Stimulated activated CD4-positive, alpha-beta T cell treated with anti-CD3 and anti-CD28 coated beads, Interleukin-1b, Interleukin-23, amount 100 ng/mL, for 24 hours (primary cell): ENCODE results near the gene WIPF1.

ENCODE experiments used
- DNase-seq, 4 experiments: peaks; one replicate each; pipeline ENCODE4 v3.0.0-alpha.2; 2020; ENCODE audit warnings: low read depth in 4 of 4, low spot score in 1 of 4

The WIPF1 gene

DNA sequence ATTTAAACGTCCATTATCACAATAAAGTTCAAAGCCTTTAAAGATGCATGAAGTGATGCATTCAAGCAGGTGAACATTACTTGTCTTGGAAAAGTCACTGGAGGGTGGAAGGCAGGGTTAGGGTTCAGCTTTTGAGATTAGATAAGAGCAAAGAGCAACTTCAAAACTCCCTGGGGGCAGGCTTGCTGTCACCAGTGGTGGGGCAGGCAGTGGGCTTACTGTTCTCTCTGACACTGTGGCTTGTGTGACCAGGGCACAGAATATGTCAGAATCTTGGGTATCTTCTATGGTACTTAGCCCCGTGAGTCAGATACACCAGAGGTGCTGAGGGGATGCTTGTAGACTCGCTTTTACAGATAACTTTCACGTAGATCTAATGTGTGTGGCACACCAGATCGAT, 52.8 kb downstream of the WIPF1 start:
- DNase-seq = no peak

DNA sequence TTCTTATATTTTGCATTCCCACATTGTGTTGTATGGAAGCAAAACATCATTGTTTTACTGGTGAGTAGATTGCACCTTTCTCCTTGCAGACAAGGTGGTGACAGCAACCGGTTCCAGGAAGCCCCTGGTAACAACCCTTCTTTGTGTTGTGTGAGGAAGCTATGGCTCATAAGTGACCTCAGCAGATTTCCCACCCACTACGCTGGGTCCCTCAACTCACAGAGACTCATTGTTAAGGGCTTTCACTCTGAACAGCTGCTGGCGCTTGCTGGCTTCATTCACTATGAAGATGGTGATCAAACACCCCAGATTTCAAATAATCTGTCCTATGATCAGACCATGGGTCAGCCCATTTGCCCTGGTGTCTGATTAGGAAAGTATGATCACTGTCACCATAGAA, 53.4 kb downstream of the WIPF1 start:
- DNase-seq = no peak

DNA sequence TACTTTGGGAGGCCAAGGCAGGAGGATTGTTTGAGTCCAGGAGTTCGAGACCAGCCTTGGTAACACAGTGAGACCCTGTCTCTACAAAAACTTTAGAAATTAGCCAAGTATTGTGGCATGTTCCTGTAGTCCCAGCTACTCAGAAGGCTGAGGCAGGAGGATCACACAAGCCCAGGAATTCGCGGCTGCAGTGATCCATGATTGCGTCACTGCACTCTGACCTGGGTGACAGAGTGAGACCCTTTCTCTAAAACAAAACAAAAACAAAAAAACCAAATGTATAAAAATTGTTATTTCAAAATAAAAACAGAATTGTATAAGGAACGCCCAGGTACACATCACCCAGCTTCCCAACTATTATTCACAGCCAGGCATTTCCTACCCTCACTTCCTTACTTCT, 56.7 kb downstream of the WIPF1 start:
- DNase-seq = no peak

DNA sequence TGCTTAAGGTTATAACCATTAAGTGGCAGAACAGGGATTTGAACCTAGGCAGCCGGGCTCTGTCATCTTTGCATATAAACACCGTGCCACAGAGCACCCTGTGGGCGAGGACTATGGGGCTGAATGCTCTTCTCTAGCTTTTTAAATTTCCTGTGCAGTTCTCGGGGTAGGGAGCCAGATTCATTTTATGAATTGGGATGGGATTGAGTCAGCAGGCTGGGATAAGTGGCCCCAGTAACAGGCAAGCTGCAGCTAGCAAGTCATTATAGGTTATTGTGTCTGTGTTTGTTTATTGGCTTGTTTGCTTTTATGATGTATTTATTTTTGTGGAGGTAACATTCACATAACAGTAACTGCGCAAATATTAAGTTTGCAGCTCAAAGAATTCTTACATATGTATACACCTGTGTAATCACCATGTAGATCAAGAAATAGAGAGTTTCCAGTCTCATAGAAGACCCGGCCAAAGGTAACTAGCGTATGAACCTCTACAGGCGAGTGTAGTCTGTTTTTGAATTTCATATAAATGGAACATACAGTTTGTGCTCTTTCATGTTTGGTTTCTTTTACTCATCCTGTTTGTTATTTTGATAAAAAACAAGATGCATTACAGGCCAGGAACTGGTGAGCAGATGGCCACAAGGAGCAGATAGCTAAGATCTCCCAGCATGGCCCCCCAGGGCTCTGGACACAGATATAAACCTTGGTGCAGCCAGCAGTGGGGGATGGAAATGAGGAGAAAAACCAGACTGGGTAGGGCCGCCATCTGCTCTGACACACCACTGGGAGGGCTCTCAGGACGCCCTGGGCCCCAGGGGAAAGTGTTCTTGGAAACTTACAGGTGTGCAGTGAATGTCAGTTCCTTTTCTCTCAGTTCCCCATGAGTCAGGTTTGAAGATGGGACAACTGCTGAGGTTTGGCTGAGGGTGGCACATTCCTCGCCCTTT, 61.6 kb downstream of the WIPF1 start:
- DNase-seq = no peak

DNA sequence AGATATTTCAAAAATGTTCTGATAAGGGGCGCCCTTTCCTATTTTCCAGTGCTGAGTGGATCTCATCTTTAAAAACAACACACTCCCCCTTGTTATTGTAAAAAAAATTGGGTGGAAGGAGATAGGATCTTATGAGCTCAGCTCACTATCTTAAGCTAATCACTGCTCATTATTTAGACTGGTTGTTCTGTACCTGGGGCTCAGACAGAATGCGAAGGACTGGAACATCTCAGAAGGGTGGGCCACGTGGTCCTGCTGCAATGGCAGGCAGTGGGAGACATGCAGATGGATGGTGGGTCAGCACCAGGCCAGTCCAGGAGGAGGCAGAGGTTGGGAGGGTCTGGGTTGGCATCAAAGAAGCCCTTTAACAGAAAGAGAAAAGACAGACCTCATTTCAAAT, 62.5 kb downstream of the WIPF1 start:
- no peak for DNase-seq

DNA sequence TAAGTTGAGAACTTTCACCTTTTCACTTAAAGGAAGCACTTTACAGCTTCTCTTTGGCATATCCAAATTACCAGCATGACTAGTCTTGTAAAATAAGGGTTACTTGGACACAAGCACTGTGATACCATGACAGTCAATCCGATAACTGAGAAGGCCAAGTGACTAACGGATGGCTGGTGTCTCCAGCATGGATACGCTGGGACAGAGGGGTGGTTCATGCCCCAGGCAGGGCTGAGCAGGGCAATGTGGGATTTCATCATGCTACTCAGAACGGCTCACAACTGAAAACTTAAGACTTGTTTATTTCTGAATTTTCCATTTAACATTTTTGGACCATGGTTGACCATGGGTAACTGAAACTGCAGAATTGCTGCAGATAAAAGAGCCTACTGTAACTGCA, 67.7 kb downstream of the WIPF1 start:
- DNase-seq = no peak

DNA sequence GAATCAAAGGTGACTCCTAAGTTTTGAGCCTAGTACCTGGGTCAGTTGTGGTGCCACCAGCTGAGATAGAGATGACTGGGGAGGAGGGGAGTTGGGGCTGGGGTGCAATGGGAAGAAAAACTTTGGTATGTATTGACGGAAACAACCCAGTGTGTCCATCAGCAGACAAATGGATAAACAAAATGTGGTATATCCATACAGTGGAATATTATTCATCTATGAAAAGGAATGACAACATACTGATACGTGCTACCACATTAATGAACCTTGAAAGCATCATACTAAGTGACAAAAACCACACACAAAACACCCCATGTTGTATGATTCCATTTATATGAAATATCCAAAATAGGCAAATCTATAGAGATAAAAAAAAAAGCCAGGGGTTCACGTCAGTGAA, 69.6 kb downstream of the WIPF1 start:
- no peak for DNase-seq

DNA sequence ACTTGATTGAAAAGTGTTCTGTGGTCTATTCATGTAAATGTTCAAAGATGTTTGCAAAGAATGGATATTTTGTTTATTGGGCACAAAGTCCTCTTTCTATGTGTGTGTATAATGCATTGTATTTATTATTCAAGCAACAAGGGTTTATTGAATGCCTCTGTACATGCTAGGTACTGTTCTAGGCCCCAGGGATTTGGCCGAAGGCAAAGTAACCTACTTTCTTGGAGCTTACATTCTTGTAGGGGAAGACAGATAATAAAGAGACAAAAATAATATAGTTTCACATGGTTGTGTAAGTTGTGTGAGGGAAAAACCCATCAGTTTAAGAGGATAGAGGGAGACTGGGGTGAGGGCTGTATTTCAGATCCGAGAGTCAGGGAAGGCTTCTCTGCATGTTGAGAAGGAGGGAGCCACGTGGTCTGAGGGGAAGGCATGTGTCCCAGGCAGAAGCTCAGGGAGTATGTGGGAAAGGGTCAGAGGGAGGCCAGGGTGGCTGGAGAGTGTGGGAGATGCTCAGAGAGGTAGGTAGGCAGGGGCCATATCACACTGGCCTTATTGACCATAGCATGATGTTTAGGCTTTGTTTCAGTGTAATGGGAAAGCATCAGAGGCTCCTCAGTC, 70.4 kb downstream of the WIPF1 start:
- DNase-seq = no peak

DNA sequence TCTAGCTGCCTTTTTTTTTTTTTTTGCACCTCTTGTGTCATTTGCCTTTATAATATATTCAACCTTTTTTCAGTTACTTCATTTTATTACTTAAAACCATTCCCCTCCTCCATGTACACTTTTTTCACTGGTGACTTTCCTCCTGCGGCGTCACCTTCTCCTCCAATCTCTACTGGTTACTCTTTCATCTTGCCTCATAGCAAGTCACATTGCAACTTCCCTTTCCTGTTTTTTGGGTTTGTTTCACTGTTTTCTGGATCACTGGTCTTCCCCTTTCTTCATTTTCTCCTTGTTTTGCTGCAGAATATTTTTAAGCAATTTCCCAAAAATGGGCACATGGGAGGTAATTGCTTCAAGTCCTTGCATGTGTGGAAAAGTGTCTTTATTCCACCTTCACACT, 73.1 kb downstream of the WIPF1 start:
- DNase-seq = no peak

DNA sequence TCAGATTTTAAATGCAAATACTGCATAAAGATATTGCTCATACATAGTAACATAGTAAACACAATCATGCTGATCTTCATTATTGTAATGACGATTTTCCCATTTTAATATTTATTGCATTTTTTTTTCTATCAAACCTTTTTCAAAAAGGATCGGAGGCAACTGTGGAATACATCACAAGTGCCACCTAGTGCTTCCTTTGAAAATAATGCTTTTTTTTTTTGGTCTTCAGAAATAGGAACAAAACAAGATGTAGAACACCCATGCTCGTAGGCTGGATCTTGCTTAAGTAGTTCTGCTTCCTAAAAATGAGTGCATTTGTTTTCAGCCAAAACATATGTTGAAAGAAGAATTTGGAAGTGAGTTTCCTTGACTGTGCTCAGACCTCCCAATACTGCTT, 75.1 kb downstream of the WIPF1 start:
- DNase-seq = no peak

DNA sequence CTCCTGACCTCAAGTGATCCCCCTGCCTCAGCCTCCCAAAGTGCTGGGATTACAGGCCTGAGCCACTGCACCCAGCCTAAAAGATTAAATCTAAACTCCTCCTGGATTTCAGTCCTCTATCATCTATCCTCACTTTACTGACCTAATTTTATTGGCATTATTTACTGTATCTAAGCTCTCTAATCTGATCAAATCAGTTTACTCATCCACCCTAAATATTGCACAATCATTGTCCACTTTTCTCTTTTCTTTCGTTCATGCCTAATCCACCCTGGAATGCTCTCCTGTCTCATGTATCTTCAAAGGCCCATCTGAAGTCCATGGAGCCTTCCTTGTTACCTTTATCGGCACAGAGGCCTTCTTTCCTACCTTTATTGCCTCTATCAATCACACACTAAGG, 79.2 kb downstream of the WIPF1 start:
- no peak for DNase-seq

DNA sequence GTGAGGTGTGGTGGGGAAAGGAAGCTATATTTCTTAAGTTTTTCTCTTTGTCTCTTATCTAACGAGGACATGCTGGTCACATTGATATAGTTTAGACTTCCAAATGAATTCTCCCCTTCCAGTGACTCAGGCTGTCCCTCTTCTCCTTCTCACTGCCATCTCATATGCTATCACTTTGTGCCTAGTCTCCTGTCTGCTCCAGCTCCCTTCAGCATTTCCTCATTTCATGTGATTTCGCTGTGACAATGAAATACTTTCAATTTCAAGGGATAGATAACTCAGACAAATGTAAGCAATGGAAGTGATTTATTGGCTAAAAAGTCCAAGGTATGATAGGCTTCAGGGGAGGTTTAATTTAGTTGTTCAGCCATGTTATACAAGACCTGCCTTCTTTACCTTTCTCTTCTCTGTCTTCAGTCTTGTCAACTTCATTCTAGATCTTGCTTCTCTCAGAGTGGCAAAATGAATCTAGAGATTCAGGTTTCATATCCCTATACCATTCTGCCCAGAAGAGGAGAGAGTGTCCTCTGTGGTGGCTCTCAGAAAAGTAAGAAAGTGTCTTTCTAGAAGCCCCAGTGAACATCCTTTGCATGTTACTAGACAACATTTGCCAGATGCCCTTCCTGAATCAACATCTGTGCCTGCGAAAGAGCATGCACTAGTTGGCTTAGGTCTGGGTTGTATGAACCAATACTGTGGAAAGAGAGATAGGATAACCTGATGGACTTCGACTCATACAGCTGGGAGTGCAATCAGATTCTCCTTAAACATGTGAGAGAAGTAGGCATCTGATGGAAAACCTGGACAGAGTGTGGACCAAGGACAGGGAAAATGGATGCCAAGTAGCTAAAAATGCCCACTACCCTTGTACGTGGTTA, 80.9 kb downstream of the WIPF1 start:
- no peak for DNase-seq

DNA sequence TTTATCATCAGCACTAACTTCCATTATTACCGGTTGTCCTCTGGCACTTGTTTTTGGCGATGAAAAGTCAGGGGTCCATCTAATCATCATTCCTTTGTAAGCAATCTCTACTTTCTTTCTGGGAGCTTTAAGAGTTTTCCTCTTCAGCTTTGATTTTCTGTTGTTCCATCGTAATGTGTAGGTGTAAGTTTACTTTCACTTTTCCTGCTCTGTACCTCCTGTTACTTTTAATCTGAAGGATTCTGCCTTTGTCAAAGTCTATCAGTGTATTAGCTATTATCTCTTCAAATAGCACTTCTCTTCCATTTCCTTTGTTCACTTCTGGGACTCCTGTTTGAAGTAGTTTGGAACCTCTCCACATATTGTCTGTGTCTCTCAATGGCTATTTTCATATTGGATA, 85.3 kb downstream of the WIPF1 start:
- DNase-seq = no peak

DNA sequence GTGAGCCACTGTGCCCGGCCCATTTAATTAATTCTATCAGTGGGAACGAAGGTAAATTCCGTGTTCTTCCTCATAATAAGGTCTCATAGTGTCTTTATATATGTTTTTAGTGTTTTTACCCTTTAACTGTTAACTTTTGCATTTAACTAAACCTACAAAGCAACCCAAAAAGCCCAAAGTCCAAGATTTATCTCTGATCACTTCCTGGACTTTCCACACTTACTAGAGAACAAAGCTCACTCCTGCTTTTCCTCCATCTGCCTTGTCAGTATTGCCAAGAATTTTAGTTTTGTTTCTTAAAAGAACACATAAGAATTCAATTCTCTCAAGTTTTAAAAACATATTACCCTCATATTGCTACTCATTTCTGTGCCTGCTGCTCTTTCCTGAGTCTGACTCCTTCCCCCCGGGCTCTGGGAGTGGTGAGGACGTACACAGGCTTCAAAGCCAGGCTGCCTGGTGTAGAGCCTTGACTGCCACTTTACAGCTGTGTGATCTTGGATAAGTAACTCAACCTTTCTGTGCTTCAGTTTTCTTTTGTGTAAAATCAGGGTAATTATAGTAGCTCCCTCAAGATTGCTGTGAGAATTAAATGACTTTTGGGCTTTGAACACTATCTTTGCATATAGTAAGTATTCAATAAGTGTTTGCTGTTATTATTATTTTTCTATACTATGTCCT, 85.9 kb downstream of the WIPF1 start:
- DNase-seq = no peak

DNA sequence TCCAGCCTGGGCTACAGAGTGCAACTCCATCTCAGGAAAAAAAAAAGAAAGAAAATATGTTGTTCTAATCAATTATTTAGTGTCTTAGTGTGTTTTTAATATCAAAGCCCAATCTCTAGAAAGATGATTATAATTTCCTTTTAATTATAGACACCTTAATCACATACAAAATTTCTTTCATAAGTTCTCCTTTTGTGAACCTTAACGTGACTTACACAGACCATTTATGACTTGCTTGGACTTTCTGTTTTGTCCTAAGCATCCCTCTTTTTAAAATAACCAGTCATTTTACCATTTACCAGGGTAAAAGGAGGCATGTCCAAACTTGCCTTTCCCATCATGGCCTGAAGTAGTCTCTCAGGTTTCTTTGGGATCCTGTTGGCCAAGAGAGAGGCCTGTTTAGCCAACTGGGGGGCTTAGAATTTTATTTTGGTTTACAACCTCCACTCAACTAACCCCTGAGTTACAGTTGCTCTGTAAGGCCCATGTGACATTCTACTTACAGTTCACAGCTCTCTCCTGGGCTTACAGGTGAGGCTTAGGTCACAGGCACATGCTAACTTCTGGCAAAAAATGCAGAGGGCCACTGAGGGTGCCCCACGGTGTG, 86.9 kb downstream of the WIPF1 start:
- no peak for DNase-seq
